Endodermal cell (in vitro differentiated cells): ENCODE measurements around the gene PDE4D. TPM values are rescaled to one million over a fixed set of nuclear protein-coding genes. Genes with fewer than 3 reads are reported as not detected.

Experiments
- DNase-seq: peaks from one replicate; pipeline ENCODE4 v3.0.0-alpha.2; 2017
- H3K27ac ChIP-seq: 2 replicates; pipeline ENCODE4 v1.5.1; 2013; ENCODE audit warnings: mild to moderate bottlenecking, low read depth, low read length, moderate library complexity
- H3K27me3 ChIP-seq: 2 replicates; pipeline ENCODE4 v1.6.1; 2013; ENCODE audit warnings: mild to moderate bottlenecking, low read length, moderate library complexity; ENCODE audit not compliant: insufficient read depth, control insufficient read depth, poor library complexity, severe bottlenecking
- H3K36me3 ChIP-seq: 2 replicates; pipeline ENCODE4 v1.7.0; 2013; ENCODE audit warnings: mild to moderate bottlenecking, low read length, moderate library complexity; ENCODE audit not compliant: control insufficient read depth, insufficient read depth
- H3K4me1 ChIP-seq: one replicate; pipeline ENCODE4 v1.7.0; 2013; ENCODE audit warnings: low read length; ENCODE audit not compliant: control insufficient read depth, insufficient read depth
- H3K4me3 ChIP-seq: 2 replicates; pipeline ENCODE4 v1.5.1; 2013; ENCODE audit warnings: mild to moderate bottlenecking, low read length, moderate library complexity
- H3K9ac ChIP-seq: 2 replicates; pipeline ENCODE4 v1.6.1; 2013; ENCODE audit warnings: mild to moderate bottlenecking, low read length, moderate library complexity; ENCODE audit not compliant: poor library complexity, severe bottlenecking; ENCODE audit errors: extremely low read depth
- H3K9me3 ChIP-seq: 2 replicates; pipeline ENCODE4 v1.6.1; 2013; ENCODE audit warnings: mild to moderate bottlenecking, low read length, moderate library complexity; ENCODE audit not compliant: control insufficient read depth
- H3K27ac Mint-ChIP-seq: 2 replicates; pipeline ENCODE4 v1.8.0; 2020; ENCODE audit warnings: mixed read lengths
- H3K27me3 Mint-ChIP-seq: 2 replicates; pipeline ENCODE4 v1.8.0; 2021; ENCODE audit warnings: mild to moderate bottlenecking, mixed read lengths; ENCODE audit not compliant: insufficient read depth
- H3K36me3 Mint-ChIP-seq: 2 replicates; pipeline ENCODE4 v1.8.0; 2020; ENCODE audit warnings: low read depth, mixed read lengths
- H3K4me1 Mint-ChIP-seq: 2 replicates; pipeline ENCODE4 v1.8.0; 2020; ENCODE audit warnings: mixed read lengths
- H3K4me3 Mint-ChIP-seq: 2 replicates; pipeline ENCODE4 v1.8.0; 2020; ENCODE audit warnings: mild to moderate bottlenecking, moderate library complexity, mixed read lengths
- H3K9me3 Mint-ChIP-seq: 2 replicates; pipeline ENCODE4 v1.8.0; 2020; ENCODE audit warnings: mild to moderate bottlenecking, mixed read lengths
- WGBS, 2 experiments: methylation state at CpG; one replicate each; pipeline versions ENCODE4 v1.1.5 to v1.1.7; 2013; ENCODE audit warnings: missing lambda C conversion rate in 2 of 2, mixed read lengths in 1 of 2; ENCODE audit not compliant: insufficient coverage in 1 of 2, insufficient read length in 1 of 2; 5-methylcytosine and 5-hydroxymethylcytosine counted together
- total RNA-seq, 2 donors: library from RNA; stranded (reverse); fragmentation: NEBNext Ultra II Directional in 1 of 2; extraction: Animal tissue kit (Norgen Biotek cat#: 25700) in 1 of 2; gene quantifications; 2 replicates in 1 of 2; 3 replicates in 1 of 2; pipeline ENCODE4 v1.2.1, GENCODE V29; 2021
- TF ChIP-seq, protein P1 (sequence below): fragments of 200-600 bp; sonication (generic); conservative IDR thresholded peaks from 2 replicates; pipeline ENCODE4 v1.5.0; 2021; ENCODE audit warnings: antibody characterized with exemption, mild to moderate bottlenecking

PDE4D gene
- total RNA-seq, 2 donors from 2014 or later: 9.2 to 11.4 TPM

DNA sequence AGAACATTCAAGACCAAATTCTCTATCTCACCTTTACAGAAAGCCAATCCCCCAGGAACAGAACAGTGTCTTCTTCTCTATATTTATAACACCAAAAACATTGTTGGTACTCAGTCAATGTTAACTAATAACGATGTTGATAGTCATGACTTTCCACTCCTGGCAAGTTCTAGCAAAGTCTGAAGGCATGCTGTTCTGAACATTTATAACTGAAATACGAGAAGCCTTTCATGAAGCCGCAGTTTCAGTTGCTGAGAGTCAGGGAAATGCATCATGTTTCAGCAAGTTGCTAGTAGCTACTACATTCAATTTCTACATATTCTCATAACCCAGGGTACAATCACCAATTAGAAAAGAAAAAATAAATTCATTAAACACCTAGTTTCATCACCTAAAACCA, 301.4 kb downstream of the PDE4D start:
- Histone ChIP-seq H3K36me3 (no peaks in the 10 kb centered on the region), H3K4me1 (no peaks in the 10 kb centered on the region), H3K4me3 (no peak overlapping the region), H3K27ac (no peak overlapping the region), H3K9me3 (no peaks in the 10 kb centered on the region), H3K9ac (no peak overlapping the region), H3K27me3 (no peaks in the 10 kb centered on the region)
- Mint-ChIP-seq H3K9me3 (no peaks in the 10 kb centered on the region), H3K4me1 (peaks cover 18% of the 10 kb centered on the region), H3K4me3 (no peak overlapping the region), H3K36me3 (no peaks in the 10 kb centered on the region), H3K27me3 (no peaks in the 10 kb centered on the region), H3K27ac (no peak overlapping the region)
- no peak for DNase-seq
- TF ChIP-seq, protein P1, sequence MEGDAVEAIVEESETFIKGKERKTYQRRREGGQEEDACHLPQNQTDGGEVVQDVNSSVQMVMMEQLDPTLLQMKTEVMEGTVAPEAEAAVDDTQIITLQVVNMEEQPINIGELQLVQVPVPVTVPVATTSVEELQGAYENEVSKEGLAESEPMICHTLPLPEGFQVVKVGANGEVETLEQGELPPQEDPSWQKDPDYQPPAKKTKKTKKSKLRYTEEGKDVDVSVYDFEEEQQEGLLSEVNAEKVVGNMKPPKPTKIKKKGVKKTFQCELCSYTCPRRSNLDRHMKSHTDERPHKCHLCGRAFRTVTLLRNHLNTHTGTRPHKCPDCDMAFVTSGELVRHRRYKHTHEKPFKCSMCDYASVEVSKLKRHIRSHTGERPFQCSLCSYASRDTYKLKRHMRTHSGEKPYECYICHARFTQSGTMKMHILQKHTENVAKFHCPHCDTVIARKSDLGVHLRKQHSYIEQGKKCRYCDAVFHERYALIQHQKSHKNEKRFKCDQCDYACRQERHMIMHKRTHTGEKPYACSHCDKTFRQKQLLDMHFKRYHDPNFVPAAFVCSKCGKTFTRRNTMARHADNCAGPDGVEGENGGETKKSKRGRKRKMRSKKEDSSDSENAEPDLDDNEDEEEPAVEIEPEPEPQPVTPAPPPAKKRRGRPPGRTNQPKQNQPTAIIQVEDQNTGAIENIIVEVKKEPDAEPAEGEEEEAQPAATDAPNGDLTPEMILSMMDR: no peak
- 93 to 94% methylated on average over 3 of the region's 3 CpGs for WGBS, 2 experiments

GRCh38 chr5:59591162-59591561, 302.4 kb downstream of the PDE4D start:
- H3K4me1 ChIP-seq: no peaks in the 10 kb centered on the region
- H3K27ac Mint-ChIP-seq: no peak overlapping the region
- no peak overlapping the region for H3K4me3 ChIP-seq

DNA sequence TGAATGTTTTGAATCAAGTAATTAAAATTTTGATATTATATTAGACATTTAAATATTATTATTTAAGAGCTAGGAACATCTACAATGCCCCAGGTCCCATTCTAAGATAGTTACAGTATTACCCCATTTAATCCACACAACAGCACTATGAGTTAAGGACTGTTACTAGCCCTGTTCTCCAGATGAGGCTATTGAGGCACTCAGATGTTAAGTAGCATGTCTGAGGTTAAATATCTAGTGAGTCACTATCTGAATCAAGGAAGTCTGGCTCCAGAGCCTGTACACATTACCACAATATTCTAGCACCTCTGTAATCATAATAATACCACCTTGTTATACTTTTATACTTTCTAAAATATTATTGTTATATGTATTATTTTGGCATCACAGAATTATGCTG, 304.6 kb downstream of the PDE4D start:
- Histone ChIP-seq H3K9me3 (no peaks in the 10 kb centered on the region), H3K27me3 (no peaks in the 10 kb centered on the region), H3K27ac (no peak overlapping the region), H3K4me1 (no peaks in the 10 kb centered on the region), H3K4me3 (no peak overlapping the region), H3K36me3 (no peaks in the 10 kb centered on the region), H3K9ac (no peak overlapping the region)
- DNase-seq: no peak
- Mint-ChIP-seq H3K36me3 (no peaks in the 10 kb centered on the region), H3K4me1 (peaks cover 40% of the 10 kb centered on the region), H3K4me3 (no peak overlapping the region), H3K27ac (no peak overlapping the region), H3K27me3 (no peaks in the 10 kb centered on the region), H3K9me3 (no peaks in the 10 kb centered on the region)
- TF ChIP-seq, protein P1: no peak

More at GRCh38 chr5:59591162-59591561, 302.4 kb downstream of the PDE4D start:
- TF ChIP-seq, protein P1: no peak
- H3K4me1 Mint-ChIP-seq: peaks cover 27% of the 10 kb centered on the region
- no peaks in the 10 kb centered on the region for H3K27me3 ChIP-seq
- no peaks in the 10 kb centered on the region for H3K36me3 ChIP-seq
- no peaks in the 10 kb centered on the region for H3K9me3 ChIP-seq
- H3K4me3 Mint-ChIP-seq: no peak overlapping the region
- DNase-seq: no peak
- no peaks in the 10 kb centered on the region for H3K36me3 Mint-ChIP-seq
- H3K9ac ChIP-seq: no peak overlapping the region
- no peaks in the 10 kb centered on the region for H3K27me3 Mint-ChIP-seq
- H3K9me3 Mint-ChIP-seq: no peaks in the 10 kb centered on the region
- H3K27ac ChIP-seq: no peak overlapping the region
